ENCODE measurements around the gene PDE6G. TPM values are rescaled to one million over a fixed set of nuclear protein-coding genes. Genes with fewer than 3 reads are reported as not detected.

The PDE6G gene
- total and polyA plus RNA-seq, 2 of the 13 experiments (the other 11 are each of a cell fraction or from before 2014, with no cell fraction given) = 1.4 to 6.7 TPM

DNA sequence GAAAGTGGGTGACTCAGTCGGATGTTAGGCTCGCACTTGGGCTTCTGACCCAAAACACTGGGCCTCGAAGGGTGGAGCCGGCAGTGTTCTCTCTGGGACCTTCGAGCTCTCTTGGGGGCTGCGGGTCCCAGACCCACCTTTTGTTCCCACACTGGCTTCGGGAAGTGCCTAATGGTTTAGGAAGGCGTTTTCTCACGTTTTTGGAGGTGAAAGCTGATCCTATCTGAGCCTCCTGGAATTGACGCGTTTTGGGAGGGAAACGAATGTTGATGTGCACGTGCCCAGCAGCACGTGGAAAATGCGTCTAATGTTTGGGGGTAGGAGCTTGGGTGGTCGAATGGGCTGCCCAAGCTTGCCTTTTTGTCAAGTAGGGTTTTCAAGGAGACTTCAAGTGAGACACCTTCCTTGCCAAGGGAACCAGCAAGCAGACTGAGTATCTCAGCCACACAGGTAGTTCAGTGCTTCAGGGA is 28.1 kb upstream of the PDE6G start (continued):
- no peak for TF ChIP-seq KMT2A (CRISPR knock-in tag; IDR thresholded peaks at IDR 0.05)
- no peak for TF ChIP-seq ZNF432 (CRISPR knock-in tag; IDR thresholded peaks at IDR 0.05; ENCODE audit: borderline replicate concordance)
- no peak for TF ChIP-seq AGO2 (optimal IDR thresholded peaks at IDR 0.05; ENCODE audit: low read depth, low read length)
- TF ChIP-seq, protein P1, sequence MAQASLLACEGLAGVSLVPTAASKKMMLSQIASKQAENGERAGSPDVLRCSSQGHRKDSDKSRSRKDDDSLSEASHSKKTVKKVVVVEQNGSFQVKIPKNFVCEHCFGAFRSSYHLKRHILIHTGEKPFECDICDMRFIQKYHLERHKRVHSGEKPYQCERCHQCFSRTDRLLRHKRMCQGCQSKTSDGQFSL (CRISPR knock-in tag; IDR thresholded peaks at IDR 0.05) = no peak
- TF ChIP-seq TCF7L2 (IDR thresholded peaks at IDR 0.05; ENCODE audit: low read depth, low read length) = no peak
- no peak for TF ChIP-seq ZNF30 (CRISPR knock-in tag; IDR thresholded peaks at IDR 0.05)
- TF ChIP-seq FOXJ3 (CRISPR knock-in tag; IDR thresholded peaks at IDR 0.05; ENCODE audit: borderline replicate concordance) = no peak
- TF ChIP-seq DNMT1 (CRISPR knock-in tag; IDR thresholded peaks at IDR 0.05) = peak; percentile 6; the same call in 1 of the 2 replicates
- TF ChIP-seq, protein P2, sequence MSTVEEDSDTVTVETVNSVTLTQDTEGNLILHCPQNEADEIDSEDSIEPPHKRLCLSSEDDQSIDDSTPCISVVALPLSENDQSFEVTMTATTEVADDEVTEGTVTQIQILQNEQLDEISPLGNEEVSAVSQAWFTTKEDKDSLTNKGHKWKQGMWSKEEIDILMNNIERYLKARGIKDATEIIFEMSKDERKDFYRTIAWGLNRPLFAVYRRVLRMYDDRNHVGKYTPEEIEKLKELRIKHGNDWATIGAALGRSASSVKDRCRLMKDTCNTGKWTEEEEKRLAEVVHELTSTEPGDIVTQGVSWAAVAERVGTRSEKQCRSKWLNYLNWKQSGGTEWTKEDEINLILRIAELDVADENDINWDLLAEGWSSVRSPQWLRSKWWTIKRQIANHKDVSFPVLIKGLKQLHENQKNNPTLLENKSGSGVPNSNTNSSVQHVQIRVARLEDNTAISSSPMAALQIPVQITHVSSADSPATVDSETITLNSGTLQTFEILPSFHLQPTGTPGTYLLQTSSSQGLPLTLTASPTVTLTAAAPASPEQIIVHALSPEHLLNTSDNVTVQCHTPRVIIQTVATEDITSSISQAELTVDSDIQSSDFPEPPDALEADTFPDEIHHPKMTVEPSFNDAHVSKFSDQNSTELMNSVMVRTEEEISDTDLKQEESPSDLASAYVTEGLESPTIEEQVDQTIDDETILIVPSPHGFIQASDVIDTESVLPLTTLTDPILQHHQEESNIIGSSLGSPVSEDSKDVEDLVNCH (CRISPR knock-in tag; IDR thresholded peaks at IDR 0.05) = no peak
- no peak for TF ChIP-seq NFRKB (IDR thresholded peaks at IDR 0.05)
- 0 out of 2 replicates have a peak, but pooled peaks have one; percentile 56 for TF ChIP-seq ZBTB42 (CRISPR knock-in tag; IDR thresholded peaks at IDR 0.05)
- TF ChIP-seq ZFP36L2 (CRISPR knock-in tag; IDR thresholded peaks at IDR 0.05) = no peak
- TF ChIP-seq POLR2A (IDR thresholded peaks at IDR 0.05; ENCODE audit: insufficient read depth in 1 of 2, low read depth in 2 of 2, low read length in 2 of 2) = no peak
- no peak for TF ChIP-seq RFX3 (CRISPR knock-in tag; IDR thresholded peaks at IDR 0.05)
- TF ChIP-seq, protein P3, sequence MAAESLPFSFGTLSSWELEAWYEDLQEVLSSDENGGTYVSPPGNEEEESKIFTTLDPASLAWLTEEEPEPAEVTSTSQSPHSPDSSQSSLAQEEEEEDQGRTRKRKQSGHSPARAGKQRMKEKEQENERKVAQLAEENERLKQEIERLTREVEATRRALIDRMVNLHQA (CRISPR knock-in tag; IDR thresholded peaks at IDR 0.05) = no peak
- no peak for TF ChIP-seq ZNF251 (CRISPR knock-in tag; IDR thresholded peaks at IDR 0.05)
- no peak for TF ChIP-seq ZNF530 (CRISPR knock-in tag; IDR thresholded peaks at IDR 0.05; ENCODE audit: low read depth)
- no peak for TF ChIP-seq TCF7 (IDR thresholded peaks at IDR 0.05; ENCODE audit: low read depth)
- TF ChIP-seq, protein P4, sequence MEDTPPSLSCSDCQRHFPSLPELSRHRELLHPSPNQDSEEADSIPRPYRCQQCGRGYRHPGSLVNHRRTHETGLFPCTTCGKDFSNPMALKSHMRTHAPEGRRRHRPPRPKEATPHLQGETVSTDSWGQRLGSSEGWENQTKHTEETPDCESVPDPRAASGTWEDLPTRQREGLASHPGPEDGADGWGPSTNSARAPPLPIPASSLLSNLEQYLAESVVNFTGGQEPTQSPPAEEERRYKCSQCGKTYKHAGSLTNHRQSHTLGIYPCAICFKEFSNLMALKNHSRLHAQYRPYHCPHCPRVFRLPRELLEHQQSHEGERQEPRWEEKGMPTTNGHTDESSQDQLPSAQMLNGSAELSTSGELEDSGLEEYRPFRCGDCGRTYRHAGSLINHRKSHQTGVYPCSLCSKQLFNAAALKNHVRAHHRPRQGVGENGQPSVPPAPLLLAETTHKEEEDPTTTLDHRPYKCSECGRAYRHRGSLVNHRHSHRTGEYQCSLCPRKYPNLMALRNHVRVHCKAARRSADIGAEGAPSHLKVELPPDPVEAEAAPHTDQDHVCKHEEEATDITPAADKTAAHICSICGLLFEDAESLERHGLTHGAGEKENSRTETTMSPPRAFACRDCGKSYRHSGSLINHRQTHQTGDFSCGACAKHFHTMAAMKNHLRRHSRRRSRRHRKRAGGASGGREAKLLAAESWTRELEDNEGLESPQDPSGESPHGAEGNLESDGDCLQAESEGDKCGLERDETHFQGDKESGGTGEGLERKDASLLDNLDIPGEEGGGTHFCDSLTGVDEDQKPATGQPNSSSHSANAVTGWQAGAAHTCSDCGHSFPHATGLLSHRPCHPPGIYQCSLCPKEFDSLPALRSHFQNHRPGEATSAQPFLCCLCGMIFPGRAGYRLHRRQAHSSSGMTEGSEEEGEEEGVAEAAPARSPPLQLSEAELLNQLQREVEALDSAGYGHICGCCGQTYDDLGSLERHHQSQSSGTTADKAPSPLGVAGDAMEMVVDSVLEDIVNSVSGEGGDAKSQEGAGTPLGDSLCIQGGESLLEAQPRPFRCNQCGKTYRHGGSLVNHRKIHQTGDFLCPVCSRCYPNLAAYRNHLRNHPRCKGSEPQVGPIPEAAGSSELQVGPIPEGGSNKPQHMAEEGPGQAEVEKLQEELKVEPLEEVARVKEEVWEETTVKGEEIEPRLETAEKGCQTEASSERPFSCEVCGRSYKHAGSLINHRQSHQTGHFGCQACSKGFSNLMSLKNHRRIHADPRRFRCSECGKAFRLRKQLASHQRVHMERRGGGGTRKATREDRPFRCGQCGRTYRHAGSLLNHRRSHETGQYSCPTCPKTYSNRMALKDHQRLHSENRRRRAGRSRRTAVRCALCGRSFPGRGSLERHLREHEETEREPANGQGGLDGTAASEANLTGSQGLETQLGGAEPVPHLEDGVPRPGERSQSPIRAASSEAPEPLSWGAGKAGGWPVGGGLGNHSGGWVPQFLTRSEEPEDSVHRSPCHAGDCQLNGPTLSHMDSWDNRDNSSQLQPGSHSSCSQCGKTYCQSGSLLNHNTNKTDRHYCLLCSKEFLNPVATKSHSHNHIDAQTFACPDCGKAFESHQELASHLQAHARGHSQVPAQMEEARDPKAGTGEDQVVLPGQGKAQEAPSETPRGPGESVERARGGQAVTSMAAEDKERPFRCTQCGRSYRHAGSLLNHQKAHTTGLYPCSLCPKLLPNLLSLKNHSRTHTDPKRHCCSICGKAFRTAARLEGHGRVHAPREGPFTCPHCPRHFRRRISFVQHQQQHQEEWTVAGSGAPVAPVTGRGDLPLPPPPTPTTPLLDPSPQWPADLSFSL (CRISPR knock-in tag; IDR thresholded peaks at IDR 0.05) = no peak
- TF ChIP-seq ZFYVE20 (CRISPR knock-in tag; IDR thresholded peaks at IDR 0.05; ENCODE audit: borderline replicate concordance, low read depth) = 0 out of 2 replicates have a peak, but pooled peaks have one; percentile 10
- no peak for TF ChIP-seq SALL2 (CRISPR knock-in tag; IDR thresholded peaks at IDR 0.05)
- TF ChIP-seq ZFAT (CRISPR knock-in tag; conservative IDR thresholded peaks at IDR 0.05) = no peak
- no peak; the same call in 1 of the 2 replicates for TF ChIP-seq ZNF605 (CRISPR knock-in tag; IDR thresholded peaks at IDR 0.05)
